CD4-positive, CD25-positive, alpha-beta regulatory T cell (primary cell): ENCODE measurements around the gene C19orf85. TPM values are rescaled to one million over a fixed set of nuclear protein-coding genes. Genes with fewer than 3 reads are reported as not detected.

Experiments
- ATAC-seq, 2 donors: fragments of 150-1000 bp; cut with Tn5 transposase; one replicate each; pipeline ENCODE4 v1.10.0; 2021; ENCODE audit warnings: low read depth in 2 of 2, moderate number of reproducible peaks in 2 of 2, moderate library complexity in 1 of 2
- DNase-seq, 3 donors: peaks; one replicate each; pipeline versions ENCODE4 v3.0.0 to v3.0.0-alpha.2; 2012 to 2022; ENCODE audit warnings: mixed read lengths in 1 of 3
- H3K27ac ChIP-seq: one replicate; pipeline ENCODE4 v1.7.0; 2013; ENCODE audit warnings: mild to moderate bottlenecking, low read length; ENCODE audit not compliant: insufficient read depth, poor library complexity, severe bottlenecking
- H3K27me3 ChIP-seq: one replicate; pipeline ENCODE4 v1.7.0; 2013; ENCODE audit warnings: low read length; ENCODE audit not compliant: control insufficient read depth, insufficient read depth
- H3K36me3 ChIP-seq: one replicate; pipeline ENCODE4 v1.7.0; 2013; ENCODE audit warnings: mild to moderate bottlenecking, low read length, moderate library complexity; ENCODE audit not compliant: control insufficient read depth, insufficient read depth
- H3K4me1 ChIP-seq: 2 replicates; pipeline ENCODE4 v1.7.0; 2013; ENCODE audit warnings: mild to moderate bottlenecking, low read length; ENCODE audit not compliant: insufficient read depth, control insufficient read depth, poor library complexity, severe bottlenecking
- H3K4me3 ChIP-seq: one replicate; pipeline ENCODE4 v1.7.0; 2013; ENCODE audit warnings: low read depth, mild to moderate bottlenecking, low read length, moderate library complexity
- H3K9me3 ChIP-seq, 2 experiments: 1 replicate in 1 of 2; 2 replicates in 1 of 2; pipeline ENCODE4 v1.7.0; 2013; ENCODE audit warnings: low read length in 2 of 2, mild to moderate bottlenecking in 1 of 2, moderate library complexity in 1 of 2; ENCODE audit not compliant: control insufficient read depth in 2 of 2
- H3K27ac Mint-ChIP-seq, 3 donors: one replicate each; pipeline ENCODE4 v1.8.0; 2020 to 2022; ENCODE audit warnings: mild to moderate bottlenecking in 3 of 3, mixed read lengths in 3 of 3, moderate library complexity in 2 of 3
- H3K27me3 Mint-ChIP-seq: one replicate; pipeline ENCODE4 v1.8.0; 2022; ENCODE audit warnings: mild to moderate bottlenecking, mixed read lengths
- H3K36me3 Mint-ChIP-seq: one replicate; pipeline ENCODE4 v1.8.0; 2020; ENCODE audit warnings: mixed read lengths
- H3K4me1 Mint-ChIP-seq, 4 donors: one replicate each; pipeline ENCODE4 v1.8.0; 2020 to 2022; ENCODE audit warnings: mixed read lengths in 4 of 4, mild to moderate bottlenecking in 1 of 4
- H3K4me3 Mint-ChIP-seq, 4 donors: one replicate each; pipeline ENCODE4 v1.8.0; 2020 to 2022; ENCODE audit warnings: mild to moderate bottlenecking in 4 of 4, mixed read lengths in 4 of 4, moderate library complexity in 3 of 4
- H3K9me3 Mint-ChIP-seq, 7 donors: one replicate each; pipeline ENCODE4 v1.8.0; 2020 to 2022; ENCODE audit warnings: mixed read lengths in 7 of 7, mild to moderate bottlenecking in 3 of 7, moderate library complexity in 2 of 7
- polyA plus RNA-seq, 4 donors: library from polyadenylated mRNA; unstranded; fragments of 300-500 nt; fragmentation: Illumina TruSeq; gene quantifications; one replicate each; pipeline ENCODE4 v1.2.3, GENCODE V29; 2021
- total RNA-seq: library from RNA; stranded (reverse); gene quantifications from one replicate; pipeline ENCODE4 v1.2.3, GENCODE V29; 2022

The C19orf85 gene
- total and polyA plus RNA-seq, 5 donors from 2014 or later, result not detected

DNA sequence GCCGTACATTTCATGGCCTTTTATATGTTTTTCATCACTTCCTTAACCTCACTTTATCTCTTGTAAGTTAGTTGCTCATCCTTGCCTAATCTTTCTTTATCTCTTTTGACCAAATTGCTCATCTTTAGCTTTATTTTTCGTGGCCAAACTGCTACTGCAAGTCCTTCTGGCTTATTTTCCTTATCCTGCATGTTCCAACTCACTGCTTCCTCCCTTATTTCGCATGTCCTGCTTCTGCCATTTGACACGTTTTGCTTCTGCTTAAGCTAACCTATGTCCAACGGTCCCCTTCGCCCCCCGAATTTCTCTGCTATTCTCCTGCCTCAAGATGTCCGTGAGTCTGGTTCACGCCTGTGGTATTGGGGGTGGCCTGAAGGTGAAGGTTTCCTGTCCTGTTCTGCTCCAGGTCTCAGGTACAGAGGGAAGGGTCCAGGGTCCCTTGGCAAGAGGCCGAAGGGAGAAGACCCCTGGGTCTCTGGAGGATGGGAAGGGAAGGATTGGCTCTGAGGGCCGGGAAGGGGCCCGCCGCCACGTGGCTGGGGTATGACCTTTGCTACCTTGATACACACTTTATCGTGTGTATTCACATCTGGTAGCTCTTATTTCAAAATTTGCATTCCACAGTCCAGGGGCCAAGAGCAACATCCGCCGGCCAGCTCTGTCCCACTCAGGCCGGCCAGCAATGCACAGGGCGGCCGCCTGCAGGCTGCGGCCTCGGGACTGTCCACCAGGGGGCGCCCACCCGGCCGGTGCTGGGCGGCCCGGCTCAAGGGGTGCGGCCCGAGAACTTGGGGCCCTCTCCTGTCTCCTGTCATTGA lies 2.9 kb upstream of the C19orf85 start:
- H3K36me3 ChIP-seq, result no peaks in the 10 kb centered on the region
- no peaks in the 10 kb centered on the region for H3K27me3 ChIP-seq
- H3K9me3 ChIP-seq, result no peaks in the 10 kb centered on the region
- no peak overlapping the region for H3K4me3 ChIP-seq
- no peak overlapping the region for H3K27ac ChIP-seq
- DNase-seq (peak; percentile 53 to 57 (median 57)), ATAC-seq (peak; percentile 70 to 75)
- no peaks in the 10 kb centered on the region for H3K36me3 Mint-ChIP-seq
- no peaks in the 10 kb centered on the region for H3K27me3 Mint-ChIP-seq
- no peak overlapping the region for H3K27ac Mint-ChIP-seq
- H3K4me1 ChIP-seq, result peaks cover 8% of the 10 kb centered on the region
- no peaks in the 10 kb centered on the region for H3K9me3 Mint-ChIP-seq
- H3K4me3 Mint-ChIP-seq, result no peak overlapping the region
- peaks cover 0 to 7% (median 2%) of the 10 kb centered on the region in 4 donors for H3K4me1 Mint-ChIP-seq

DNA sequence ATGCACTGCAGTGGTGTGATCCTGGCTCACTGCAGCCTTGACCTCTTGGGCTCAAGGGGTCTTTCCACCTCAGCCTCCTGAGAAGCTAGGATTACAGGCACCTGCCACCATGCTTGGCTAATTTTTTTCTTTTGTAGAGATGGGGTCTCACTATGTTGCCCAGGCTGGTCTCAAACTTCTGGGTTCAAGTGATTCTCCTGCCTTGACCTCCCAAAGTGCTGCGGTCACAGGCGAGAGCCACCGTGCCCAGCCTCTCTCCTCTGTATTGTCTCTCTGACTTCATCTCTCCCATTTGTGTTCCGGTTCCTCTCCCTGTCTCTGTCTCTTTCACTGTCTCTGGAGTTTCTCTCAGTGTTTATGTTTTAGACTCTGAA lies 1.7 kb upstream of the C19orf85 start:
- H3K27ac ChIP-seq, result no peak overlapping the region
- H3K27me3 ChIP-seq, result no peaks in the 10 kb centered on the region
- Mint-ChIP-seq H3K4me3 (peak overlapping the region in 2 of 4 donors; percentile 28 to 44), H3K4me1 (peaks cover 0 to 15% (median 5%) of the 10 kb centered on the region in 4 donors), H3K27me3 (no peaks in the 10 kb centered on the region), H3K36me3 (no peaks in the 10 kb centered on the region), H3K27ac (no peak overlapping the region), H3K9me3 (no peaks in the 10 kb centered on the region)
- no peaks in the 10 kb centered on the region for H3K9me3 ChIP-seq
- DNase-seq (no peak), ATAC-seq (no peak)
- no peaks in the 10 kb centered on the region for H3K36me3 ChIP-seq
- H3K4me3 ChIP-seq, result no peak overlapping the region
- H3K4me1 ChIP-seq, result peaks cover 16% of the 10 kb centered on the region

DNA sequence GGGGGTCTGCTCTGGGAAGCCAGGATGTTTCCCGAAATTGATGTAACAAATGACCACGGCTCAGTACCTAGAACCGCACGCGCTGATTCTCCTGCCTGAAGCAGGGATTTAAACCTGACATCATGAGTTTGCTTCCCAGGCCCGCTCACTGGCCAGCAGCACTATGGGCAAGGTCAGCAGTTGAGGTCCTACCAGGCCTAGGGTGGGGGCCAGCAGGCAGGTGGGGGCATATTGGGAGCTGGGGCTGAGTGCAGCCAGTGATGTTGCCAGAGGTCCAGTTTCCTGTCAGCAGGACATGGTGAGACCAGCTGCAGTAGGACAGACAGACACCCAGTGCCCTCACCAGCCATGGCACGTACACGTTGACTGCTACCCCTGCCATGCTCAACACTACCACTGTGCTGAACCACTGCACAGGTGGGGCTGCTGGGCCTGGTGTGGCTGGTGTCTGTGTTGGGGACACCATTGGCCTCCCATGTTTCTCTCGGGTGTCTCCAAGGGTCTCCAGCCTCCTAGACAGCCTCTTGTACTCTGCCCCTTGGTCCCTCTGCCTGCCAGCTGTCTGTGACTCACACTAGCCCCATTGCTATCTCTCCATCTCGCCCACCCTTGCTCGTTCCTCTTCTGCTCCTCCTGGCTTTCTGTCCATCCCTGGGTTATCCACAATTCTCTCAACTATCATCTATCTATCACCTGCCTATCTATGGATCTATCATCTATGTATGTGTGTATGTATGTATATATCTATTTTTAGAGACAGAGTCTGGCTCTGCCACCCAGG lies 1.1 kb upstream of the C19orf85 start:
- no peaks in the 10 kb centered on the region for H3K36me3 Mint-ChIP-seq
- Histone ChIP-seq H3K27me3 (no peaks in the 10 kb centered on the region), H3K9me3 (no peaks in the 10 kb centered on the region), H3K4me1 (peaks cover 22% of the 10 kb centered on the region), H3K4me3 (no peak overlapping the region), H3K27ac (no peak overlapping the region), H3K36me3 (no peaks in the 10 kb centered on the region)
- H3K27me3 Mint-ChIP-seq, result no peaks in the 10 kb centered on the region
- H3K27ac Mint-ChIP-seq, result peak overlapping the region in 1 of 3 donors; percentile 38
- H3K4me3 Mint-ChIP-seq, result peak overlapping the region in 1 of 4 donors; percentile 47
- no peaks in the 10 kb centered on the region for H3K9me3 Mint-ChIP-seq
- DNase-seq (no peak), ATAC-seq (no peak)
- peaks cover 0 to 19% (median 5%) of the 10 kb centered on the region in 4 donors for H3K4me1 Mint-ChIP-seq

DNA sequence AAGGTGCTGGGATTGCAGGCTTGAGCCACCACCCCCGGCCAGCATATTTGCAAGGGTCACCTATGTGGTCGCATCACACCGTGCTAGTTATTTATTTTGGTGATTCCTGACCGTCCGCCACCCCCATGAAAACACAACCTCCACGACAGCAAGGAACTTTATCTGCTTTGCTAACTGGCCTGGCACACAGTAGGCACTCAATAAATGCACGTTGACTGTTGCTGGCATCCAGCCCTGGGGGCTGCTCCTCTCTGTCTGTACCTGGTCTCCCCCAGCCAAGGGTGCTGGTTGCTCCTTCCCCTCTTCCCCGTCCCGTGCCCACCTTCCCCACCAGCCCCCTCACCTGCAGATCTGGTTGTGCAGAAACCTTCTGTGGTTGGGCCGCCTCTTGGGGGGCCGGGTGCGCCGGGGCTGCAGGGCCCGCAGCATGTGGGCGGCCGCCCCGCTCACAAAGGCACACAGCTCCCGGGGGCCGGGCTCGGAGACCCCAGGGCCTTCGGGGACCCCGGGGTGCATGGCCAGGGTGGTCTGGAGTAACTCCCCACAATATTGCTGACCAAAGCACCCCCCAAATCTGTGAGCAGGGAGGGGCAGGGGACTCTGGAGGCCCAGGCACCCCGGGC lies 401 bp downstream of the C19orf85 start:
- Mint-ChIP-seq H3K4me1 (peaks cover 0 to 28% (median 8%) of the 10 kb centered on the region in 4 donors), H3K9me3 (no peaks in the 10 kb centered on the region), H3K27ac (peak overlapping the region in 1 of 3 donors; percentile 20), H3K4me3 (peak overlapping the region in 2 of 4 donors; percentile 33 to 53), H3K27me3 (no peaks in the 10 kb centered on the region), H3K36me3 (no peaks in the 10 kb centered on the region)
- no peak for ATAC-seq
- Histone ChIP-seq H3K9me3 (no peaks in the 10 kb centered on the region), H3K27me3 (no peaks in the 10 kb centered on the region), H3K4me1 (peaks cover 24% of the 10 kb centered on the region), H3K4me3 (no peak overlapping the region), H3K36me3 (no peaks in the 10 kb centered on the region), H3K27ac (no peak overlapping the region)
- no peak for DNase-seq

DNA sequence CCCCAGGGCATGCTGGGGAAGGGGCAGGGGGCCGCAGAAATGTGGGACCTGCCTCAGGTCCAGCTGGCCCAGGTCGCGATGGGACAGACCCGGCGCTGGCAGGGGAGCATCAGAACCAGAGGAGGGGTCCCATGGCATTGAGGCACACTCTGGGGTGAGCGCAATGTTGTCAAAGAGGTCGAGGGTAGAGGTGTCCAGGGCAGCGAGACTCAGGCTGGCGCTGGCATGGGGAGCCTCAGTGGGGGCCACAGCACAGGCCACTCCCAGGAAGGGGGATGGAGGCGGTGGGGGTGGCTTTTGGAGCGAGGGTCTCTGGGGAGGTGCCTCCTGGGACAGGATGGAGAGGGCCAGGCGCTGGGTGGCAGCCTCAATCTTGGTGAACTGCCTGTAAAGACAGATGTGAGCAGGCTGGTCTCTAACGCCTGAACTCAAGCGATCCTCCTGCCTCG lies 944 bp downstream of the C19orf85 start:
- H3K4me1 Mint-ChIP-seq, result peaks cover 0 to 30% (median 8%) of the 10 kb centered on the region in 4 donors
- H3K9me3 Mint-ChIP-seq, result no peaks in the 10 kb centered on the region
- H3K27ac Mint-ChIP-seq, result peak overlapping the region in 1 of 3 donors; percentile 20
- Histone ChIP-seq H3K9me3 (no peaks in the 10 kb centered on the region), H3K27me3 (no peaks in the 10 kb centered on the region), H3K27ac (no peak overlapping the region), H3K36me3 (no peaks in the 10 kb centered on the region), H3K4me1 (peaks cover 24% of the 10 kb centered on the region), H3K4me3 (no peak overlapping the region)
- H3K27me3 Mint-ChIP-seq, result no peaks in the 10 kb centered on the region
- no peaks in the 10 kb centered on the region for H3K36me3 Mint-ChIP-seq
- no peak for ATAC-seq
- DNase-seq, result no peak
- peak overlapping the region in 3 of 4 donors; percentile 33 to 74 (median 53) for H3K4me3 Mint-ChIP-seq

DNA sequence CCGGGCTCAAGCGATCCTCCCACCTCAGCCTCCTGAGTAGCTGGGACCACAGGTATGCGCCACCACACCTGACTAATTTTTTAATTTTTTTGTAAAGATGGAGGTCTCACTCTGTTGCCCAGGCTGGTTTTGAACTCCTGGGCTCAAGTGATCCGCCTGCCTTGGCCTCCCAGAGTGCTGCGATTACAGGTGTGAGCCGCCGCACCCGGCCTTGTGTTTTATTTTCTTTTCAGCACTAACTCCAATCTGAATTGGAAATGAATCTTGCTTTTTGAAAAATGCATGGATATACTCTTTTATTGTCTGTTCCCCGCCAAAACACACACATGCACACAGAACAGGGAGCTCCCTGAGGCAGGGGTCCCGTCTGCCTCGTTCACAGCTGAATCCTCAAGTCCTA lies 1.8 kb downstream of the C19orf85 start:
- H3K36me3 ChIP-seq, result no peaks in the 10 kb centered on the region
- no peak overlapping the region for H3K27ac ChIP-seq
- no peak overlapping the region for H3K4me3 ChIP-seq
- Mint-ChIP-seq H3K27me3 (no peaks in the 10 kb centered on the region), H3K4me1 (peaks cover 0 to 27% (median 7%) of the 10 kb centered on the region in 4 donors), H3K9me3 (no peaks in the 10 kb centered on the region), H3K36me3 (no peaks in the 10 kb centered on the region), H3K27ac (peak overlapping the region in 1 of 3 donors; percentile 92), H3K4me3 (peak overlapping the region; percentile 86 to 94 (median 92))
- ATAC-seq, result no peak
- no peaks in the 10 kb centered on the region for H3K9me3 ChIP-seq
- H3K27me3 ChIP-seq, result no peaks in the 10 kb centered on the region
- peaks cover 18% of the 10 kb centered on the region for H3K4me1 ChIP-seq
- no peak for DNase-seq

DNA sequence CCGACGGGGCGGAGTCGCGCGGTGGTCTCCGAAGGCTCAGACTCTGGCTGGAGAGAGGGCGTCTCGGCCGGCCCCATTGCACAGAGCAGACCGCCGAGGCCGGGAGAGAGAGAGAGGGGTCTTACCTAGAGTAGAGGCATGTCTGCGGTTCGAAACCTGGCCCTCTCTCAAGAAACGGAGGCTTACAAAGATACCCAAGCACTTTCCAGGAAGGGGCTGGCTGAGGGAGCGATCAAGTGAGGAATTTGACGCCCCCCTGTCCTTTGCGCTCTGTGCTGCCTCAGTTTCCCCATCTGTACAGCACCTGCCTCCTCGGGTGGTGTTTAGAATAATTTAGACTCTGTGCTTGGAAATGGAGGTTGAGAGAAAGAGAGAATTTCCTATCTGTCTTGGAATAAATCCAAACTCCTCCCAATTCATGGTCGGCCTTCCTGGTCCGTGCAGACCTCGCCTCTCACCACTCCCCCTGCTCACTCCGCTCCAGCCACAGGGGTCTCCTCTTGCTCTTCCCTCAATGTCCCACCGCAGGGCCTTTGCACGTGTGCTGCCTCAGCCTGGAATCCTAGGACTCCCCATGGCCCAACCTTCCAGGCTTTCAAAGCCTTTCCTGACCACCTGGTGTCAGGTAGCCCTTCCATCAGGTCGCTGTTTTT lies 2.5 kb downstream of the C19orf85 start:
- no peaks in the 10 kb centered on the region for H3K9me3 ChIP-seq
- no peaks in the 10 kb centered on the region for H3K27me3 Mint-ChIP-seq
- no peaks in the 10 kb centered on the region for H3K36me3 Mint-ChIP-seq
- H3K27me3 ChIP-seq, result no peaks in the 10 kb centered on the region
- no peak for DNase-seq
- no peak for ATAC-seq
- peaks cover 18% of the 10 kb centered on the region for H3K4me1 ChIP-seq
- no peaks in the 10 kb centered on the region for H3K36me3 ChIP-seq
- peak overlapping the region; percentile 90 to 94 (median 93) for H3K4me3 Mint-ChIP-seq
- H3K27ac Mint-ChIP-seq, result peak overlapping the region; percentile 92 to 96 (median 95)
- H3K27ac ChIP-seq, result peak overlapping the region; percentile 63
- no peaks in the 10 kb centered on the region for H3K9me3 Mint-ChIP-seq
- peak overlapping the region; percentile 72 for H3K4me3 ChIP-seq
- H3K4me1 Mint-ChIP-seq, result peaks cover 0 to 27% (median 7%) of the 10 kb centered on the region in 4 donors
